Activated CD4-positive, CD25-positive, alpha-beta regulatory T cell treated with anti-CD3 and anti-CD28 coated beads, Interleukin-2, amount 50 U/mL, for 72 hours (primary cell): Measurements from ENCODE around the gene RNF11.

ENCODE experiments used
- DNase-seq: peaks from one replicate; pipeline ENCODE4 v3.0.0; 2021

Gene RNF11

GRCh38 chr1:51266791-51267190 is 30.7 kb downstream of the RNF11 start:
- DNase-seq: no peak

DNA sequence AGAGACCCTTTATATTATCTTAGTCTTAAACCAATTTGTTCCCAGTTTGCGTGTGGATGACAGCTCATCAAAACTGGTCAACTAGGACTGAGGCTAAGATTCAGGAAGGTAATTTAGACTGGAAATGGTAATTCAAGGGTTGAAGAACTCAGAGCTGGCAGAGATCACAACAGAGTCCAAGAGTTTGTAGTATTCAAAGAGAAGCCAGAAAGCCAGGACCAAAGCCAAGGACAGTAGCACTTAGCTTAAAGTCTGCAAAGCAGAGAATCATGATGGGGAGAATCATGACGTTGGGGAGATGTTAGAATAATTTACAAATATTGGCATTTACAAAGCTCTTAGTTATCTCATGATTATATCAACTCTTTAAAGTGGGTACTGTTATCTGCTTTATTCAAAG is 32.6 kb downstream of the RNF11 start:
- no peak for DNase-seq

- no peak for DNase-seq
These were observed 34.7 kb downstream of the RNF11 start for GRCh38 chr1:51270751-51271150.

GRCh38 chr1:51272916-51273315 is 36.8 kb downstream of the RNF11 start:
- DNase-seq: no peak

DNA sequence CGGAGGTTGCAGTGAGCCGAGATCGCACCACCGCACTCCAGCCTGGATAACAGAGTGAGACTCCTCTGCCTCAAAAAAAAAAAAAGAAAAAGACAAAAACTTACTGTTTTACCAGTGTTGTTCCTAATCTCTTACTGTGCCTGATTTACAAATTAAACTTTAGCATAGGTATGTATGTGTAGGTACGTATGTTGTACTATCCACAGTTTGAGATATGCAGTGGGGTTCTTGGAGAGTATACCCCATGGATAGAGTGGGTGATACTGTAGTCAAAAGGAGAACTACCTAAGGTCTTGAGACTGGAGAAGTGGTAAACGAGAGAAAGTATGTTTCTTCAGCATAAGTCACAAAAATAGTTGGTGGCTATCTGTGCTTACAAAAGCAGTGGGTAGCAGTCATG is 38.6 kb downstream of the RNF11 start:
- DNase-seq: no peak

DNA sequence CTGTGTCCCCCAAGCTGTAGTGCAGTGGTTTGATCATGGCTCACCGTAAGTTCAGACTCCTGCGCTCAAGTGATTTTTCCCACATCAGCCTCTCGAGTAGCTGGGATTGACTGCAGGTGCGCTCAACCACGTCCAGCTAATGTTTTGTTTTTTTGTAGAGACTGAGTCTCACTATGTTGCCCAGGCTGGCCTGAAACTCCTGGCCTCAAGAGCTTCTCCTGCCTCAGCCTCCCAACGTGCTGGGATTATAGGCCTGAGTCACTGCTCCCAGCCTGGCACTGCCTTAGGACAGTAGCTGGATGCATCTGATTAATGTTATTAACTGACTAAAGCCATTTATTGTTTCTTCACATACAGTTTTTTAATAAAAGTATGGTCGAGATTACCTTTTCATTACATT is 40.2 kb downstream of the RNF11 start:
- DNase-seq: no peak

GRCh38 chr1:51280321-51280978 is 44.4 kb downstream of the RNF11 start:
- DNase-seq: no peak

DNA sequence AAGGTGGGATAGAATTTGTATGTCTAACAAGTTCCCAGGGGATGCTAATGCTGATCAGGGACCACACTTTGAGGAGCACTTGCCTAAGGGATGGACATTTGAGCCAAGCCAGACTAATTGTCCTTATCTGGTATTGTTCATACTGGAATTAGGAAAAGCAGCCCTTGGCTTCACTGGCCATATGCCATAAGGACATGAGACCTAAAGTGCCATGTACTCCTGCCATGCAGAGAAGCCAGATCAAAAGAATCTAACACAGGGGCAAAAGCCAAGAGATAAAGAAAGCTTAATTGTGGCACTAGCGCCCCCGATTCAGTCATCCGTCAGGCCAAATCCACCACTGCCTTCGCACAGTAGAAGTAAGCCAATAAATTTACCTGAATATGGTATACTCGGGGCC is 45.7 kb downstream of the RNF11 start:
- DNase-seq: no peak

DNA sequence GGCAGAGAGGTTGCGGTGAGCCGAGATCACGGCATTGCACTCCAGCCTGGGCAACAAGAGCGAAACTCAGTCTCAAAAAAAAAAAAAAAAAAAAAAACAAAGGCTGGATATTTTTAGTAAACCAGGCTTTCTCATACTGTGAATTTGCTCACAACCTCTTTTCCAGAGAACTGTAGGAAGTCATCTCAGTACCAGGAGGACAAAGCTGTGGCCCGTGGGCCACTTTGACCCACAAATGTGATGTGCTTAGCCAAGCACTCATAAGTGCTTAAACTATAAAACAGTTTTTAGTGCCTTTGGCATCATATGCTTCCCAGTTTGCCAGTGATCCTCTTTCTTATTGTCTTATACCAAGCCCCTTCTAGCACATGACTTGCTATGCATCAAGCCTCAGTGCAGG is 46.5 kb downstream of the RNF11 start:
- DNase-seq: no peak

DNA sequence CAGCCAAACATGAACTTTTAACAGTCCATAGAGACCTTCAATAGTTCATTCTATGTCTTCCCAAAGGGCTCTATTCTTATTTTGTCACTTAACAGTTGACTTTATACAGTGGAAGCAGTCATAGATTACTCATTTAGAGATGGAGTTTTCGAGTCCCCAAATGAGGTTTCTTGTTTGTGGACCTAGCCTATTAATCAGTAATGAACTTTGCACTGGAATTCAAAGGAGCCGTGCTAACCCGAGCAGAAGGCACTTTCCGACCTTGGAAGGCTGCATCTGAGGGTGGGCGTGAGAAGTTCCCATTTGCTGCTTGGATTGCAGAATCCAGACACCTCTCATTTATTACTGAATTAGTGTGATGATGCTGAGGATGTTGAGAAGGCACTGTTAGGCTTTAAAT is 47.9 kb downstream of the RNF11 start:
- no peak for DNase-seq

- DNase-seq: no peak
These were observed 48.4 kb downstream of the RNF11 start for GRCh38 chr1:51284487-51284954.

DNA sequence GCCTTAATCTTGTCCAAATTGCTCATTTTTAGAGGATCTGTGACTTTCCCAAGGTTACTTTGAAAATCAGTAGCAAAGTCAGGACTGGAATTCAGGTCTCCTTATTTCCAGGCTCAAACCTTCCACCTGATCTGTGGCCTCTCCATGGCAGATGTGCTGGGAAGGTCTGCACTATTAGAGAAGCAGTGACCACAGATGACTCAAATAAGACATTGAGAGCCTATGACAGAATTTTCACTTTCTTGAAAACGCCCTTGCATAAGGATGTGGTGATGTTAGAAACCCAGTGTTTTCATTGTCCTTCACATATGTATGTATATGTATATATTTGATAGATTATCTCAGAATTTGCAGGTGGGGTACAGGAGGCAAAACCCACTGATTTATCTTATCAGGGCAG is 49.0 kb downstream of the RNF11 start:
- no peak for DNase-seq

- DNase-seq: no peak
These were observed 51.9 kb downstream of the RNF11 start for GRCh38 chr1:51287966-51288365.

GRCh38 chr1:51288578-51288977 is 52.5 kb downstream of the RNF11 start:
- DNase-seq: no peak

DNA sequence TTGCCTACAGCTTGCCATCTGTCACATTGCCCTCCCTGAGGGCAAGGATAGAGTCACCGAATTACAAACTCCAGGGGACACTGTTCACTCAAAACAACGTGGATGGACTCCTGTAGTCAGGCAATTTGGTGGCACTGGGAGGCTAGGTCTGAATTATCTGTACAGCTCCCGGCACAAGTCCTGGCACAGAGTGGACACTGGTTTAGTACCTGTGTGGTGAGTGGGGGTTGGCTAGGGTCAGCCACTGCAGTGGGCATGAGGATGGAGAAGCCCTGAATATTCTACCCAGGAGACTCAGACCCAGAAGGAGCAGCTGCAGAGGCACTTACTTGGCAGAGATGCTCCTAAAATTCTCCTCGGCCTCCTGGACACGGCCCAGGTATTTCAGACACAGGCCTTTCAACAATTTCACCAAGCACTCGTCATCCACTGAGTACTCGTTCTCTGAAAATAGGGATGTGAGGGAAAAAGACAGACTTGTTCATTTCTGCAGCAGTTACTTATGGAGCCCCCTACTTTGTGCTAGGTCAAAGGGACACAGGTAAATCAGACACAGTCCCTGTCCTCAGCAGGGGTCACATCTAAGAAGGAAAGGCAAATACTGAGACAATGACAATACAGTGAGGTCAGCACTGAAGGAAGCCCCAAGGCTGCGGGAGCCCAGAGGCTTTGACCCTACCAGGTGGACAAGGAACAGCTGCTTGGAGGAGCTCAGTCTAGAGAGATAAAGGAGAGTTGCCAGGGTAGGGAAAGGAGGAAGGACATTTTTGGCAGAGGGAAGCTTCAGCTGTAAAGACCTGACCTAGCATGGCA is 53.8 kb downstream of the RNF11 start:
- no peak for DNase-seq

DNA sequence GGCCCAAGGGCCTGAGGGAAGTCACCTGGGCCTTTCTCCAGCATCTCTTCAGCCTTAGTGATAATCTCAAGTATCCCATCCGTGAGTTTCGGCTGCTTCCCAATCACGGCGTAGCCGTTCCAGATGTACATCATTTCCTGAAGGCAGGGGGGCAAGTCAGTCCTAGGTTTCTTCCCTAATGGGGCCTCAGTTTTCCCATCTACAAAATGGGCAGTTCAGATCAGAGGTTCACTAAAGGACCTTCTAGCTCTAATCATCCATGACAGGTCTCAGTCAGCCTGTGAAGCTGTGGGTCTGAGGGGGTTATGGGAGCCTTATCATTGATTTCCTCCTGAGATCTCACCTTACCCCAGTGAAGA is 54.4 kb downstream of the RNF11 start:
- no peak for DNase-seq

DNA sequence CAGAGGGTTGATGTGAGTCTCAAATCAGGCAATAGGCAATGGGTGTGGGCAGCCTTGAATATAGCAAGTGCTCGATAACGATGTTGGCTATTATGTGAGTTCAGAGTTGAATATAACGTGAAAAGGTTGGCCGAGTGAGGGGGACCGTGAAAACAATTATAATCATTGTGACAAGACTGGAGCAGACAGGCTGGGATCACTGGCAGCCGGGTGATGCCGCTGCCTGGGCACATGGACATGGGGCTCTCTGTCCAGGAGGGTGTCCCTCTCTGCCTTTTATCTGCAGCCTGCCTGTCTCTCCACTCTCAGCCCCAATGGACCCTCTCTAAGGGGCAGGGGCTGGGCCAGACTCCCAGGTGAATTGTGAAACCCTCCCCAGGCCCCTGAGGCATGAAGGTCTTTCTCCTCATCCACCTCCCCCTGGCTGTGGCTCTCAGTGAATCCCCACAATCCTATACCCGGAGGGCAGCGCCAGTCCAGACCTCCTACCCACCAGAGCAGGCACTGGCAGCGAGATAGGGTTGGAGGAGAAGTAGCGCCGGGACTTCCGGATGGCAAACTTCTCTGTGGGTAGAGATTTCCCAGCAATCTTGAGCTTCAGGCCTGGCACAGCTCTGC is 57.9 kb downstream of the RNF11 start:
- no peak for DNase-seq

- no peak for DNase-seq
These were observed 58.6 kb downstream of the RNF11 start for GRCh38 chr1:51294566-51295184.

- no peak for DNase-seq
These were observed 59.9 kb downstream of the RNF11 start for GRCh38 chr1:51295926-51296325.

DNA sequence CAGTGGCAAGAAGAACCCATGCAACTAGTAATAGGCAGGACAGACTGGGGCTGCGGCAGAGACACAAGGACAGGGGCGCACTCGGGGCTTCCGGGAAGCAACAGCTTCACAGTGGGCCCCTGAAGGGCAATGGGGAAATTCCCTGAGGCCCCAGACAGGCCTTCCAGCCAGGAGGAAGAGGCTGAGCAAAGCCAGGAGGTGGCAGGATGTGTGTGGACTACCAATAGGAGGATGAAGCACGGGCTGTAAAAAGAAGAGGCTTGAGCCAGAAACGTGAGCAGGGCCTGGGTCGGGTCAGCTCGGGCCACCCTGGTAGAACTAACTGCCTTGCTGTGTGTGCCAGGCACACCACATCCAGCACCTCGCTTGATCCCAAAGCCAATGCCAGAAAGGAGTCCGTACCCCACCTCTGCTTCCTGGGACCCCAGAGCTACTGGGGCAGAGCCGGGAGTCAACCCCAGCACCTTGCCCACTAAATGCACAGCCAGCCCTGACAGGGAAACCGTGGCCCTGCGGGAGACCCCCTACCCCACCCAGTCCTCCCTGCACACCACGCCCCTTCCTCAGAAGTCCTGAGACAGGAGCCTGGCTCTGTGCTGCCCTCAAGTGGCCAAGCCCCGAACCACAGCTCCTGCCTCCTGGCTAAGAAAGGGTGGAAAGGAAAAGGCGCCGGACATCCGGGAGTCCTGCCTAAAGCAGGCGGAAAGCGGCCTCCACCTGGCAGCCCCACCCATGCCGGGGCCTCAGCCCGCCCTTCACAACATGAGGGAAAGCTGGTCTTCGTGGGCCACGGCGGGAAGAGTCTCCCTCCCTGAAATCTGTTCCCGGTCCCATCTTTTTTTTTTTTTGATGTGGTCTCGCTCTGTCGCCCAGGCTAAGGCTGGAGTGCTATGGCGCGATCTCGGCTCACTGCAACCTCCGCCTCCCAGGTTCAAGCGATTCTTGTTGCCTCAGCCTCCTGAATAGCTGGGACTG is 60.6 kb downstream of the RNF11 start:
- peak; percentile 86 for DNase-seq

DNA sequence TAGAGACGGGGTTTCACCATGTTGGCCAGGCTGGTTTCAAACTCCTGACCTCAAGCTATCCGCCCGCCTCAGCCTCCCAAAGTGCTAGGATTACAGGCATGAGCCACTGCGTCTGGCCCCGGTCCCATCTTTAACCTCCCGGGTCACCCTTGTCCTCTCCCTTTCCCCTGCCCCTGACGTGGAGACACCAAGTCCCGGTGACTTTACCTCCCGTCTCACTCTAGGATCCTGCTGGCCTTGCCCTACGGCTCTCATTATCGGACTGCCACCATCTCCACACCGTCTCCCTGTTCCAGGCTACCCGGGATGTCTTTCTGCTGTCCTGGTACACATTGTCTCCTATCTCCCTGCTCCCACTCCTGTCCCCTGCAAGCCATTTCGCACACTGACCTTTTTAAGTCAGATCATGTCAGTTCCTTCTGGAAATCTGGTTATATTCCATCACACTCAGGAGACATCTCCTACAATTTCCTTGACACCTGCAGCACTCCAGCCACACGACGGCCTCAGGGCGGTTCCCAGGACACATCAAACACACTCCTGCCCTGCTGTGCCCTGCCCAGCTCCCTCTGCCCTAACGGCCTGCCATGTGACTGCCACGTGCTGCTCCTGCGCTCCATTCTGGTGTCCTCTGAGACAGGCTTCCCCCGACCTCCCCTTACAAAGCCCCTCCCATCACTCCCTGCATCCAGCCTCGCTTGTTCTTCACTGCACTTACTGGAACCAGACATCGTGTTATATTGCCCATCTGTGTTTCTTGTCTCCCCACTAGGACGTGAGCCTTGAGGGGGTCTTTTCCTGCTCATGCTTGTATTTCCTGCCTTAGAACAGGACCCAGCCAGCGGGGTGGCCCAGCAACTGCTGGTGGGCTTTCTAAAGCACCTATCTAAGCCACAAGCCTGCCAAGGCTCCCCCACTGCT is 61.6 kb downstream of the RNF11 start:
- DNase-seq: no peak
